Endothelial cell of umbilical vein (primary cell): Measurements from ENCODE around the gene ATP2B2. TPM values are rescaled to one million over a fixed set of nuclear protein-coding genes. Genes with fewer than 3 reads are reported as not detected.

Source experiments
- BruUV-seq: library from RNA; stranded (reverse); fragments of 400-500 nt; replicated peaks from 2 replicates; lab custom pipeline; 2021; lab: Mats Ljungman, UMichigan
- CTCF ChIA-PET: fragments of 300-600, 350-600 bp; sonication (Branson Sonifier 250); formaldehyde crosslinking; loops from one replicate; lab custom pipeline; 2021; ENCODE audit warnings: antibody characterized with exemption, inconsistent platforms; lab: Charles Lee
- POLR2A ChIA-PET: fragments of 300-600, 350-600 bp; sonication (Branson Sonifier 250); formaldehyde crosslinking; loops from one replicate; lab custom pipeline; 2021; ENCODE audit warnings: antibody characterized with exemption, inconsistent platforms; lab: Charles Lee
- DNase-seq: peaks from one replicate; pipeline ENCODE4 v3.0.0-alpha.2; 2011; ENCODE audit warnings: low read depth, low spot score
- FAIRE-seq: peaks from 2 replicates; lab custom pipeline; 2011; peaks lifted over from hg19 to GRCh38; lab: Jason Lieb, UNC
- H2AFZ ChIP-seq: 2 replicates; pipeline ENCODE4 v1.6.0; 2012; ENCODE audit warnings: low read depth, low read length, control low read depth, inconsistent platforms
- H3K27ac ChIP-seq: 2 replicates; pipeline ENCODE4 v1.5.1; 2011; ENCODE audit warnings: low read depth, mild to moderate bottlenecking, control low read depth, low read length, moderate library complexity; ENCODE audit not compliant: insufficient read depth
- H3K27me3 ChIP-seq, 2 experiments: 2 replicates each; pipeline versions ENCODE4 v1.6.0 to v1.6.1; 2011; ENCODE audit warnings: low read length in 2 of 2, mixed read lengths in 1 of 2; ENCODE audit not compliant: control insufficient read depth in 2 of 2, insufficient read depth in 2 of 2
- H3K36me3 ChIP-seq, 2 experiments: 2 replicates in 1 of 2; 3 replicates in 1 of 2; pipeline ENCODE4 v1.5.1; 2011; ENCODE audit warnings: low read length in 2 of 2, mild to moderate bottlenecking in 1 of 2, moderate library complexity in 1 of 2; ENCODE audit not compliant: control insufficient read depth in 2 of 2, insufficient read depth in 2 of 2; ENCODE audit errors: extremely low read depth in 1 of 2
- H3K4me1 ChIP-seq: 3 replicates; pipeline ENCODE4 v1.5.1; 2011; ENCODE audit warnings: mild to moderate bottlenecking, low read length; ENCODE audit not compliant: control insufficient read depth, insufficient read depth; ENCODE audit errors: extremely low read depth
- H3K4me2 ChIP-seq: 2 replicates; pipeline ENCODE4 v1.6.1; 2011; ENCODE audit warnings: low read length, control low read depth, mixed read lengths; ENCODE audit not compliant: insufficient read depth
- H3K4me3 ChIP-seq, 3 experiments: fragments of 200-600 bp in 1 of 3; sonication (generic), shearing (Covaris generic) in 1 of 3; replicated peaks in 1 of 3; 2 replicates each; pipeline ENCODE4 v1.5.1; 2011 to 2016; ENCODE audit warnings: control low read depth in 3 of 3, low read length in 3 of 3, mild to moderate bottlenecking in 2 of 3, inconsistent platforms in 1 of 3, low read depth in 1 of 3, moderate library complexity in 1 of 3; ENCODE audit not compliant: insufficient read depth in 1 of 3
- H3K79me2 ChIP-seq: 2 replicates; pipeline ENCODE4 v1.6.0; 2012; ENCODE audit warnings: low read length, inconsistent platforms; ENCODE audit not compliant: control insufficient read depth, insufficient read depth
- H3K9ac ChIP-seq: replicated peaks from 2 replicates; pipeline ENCODE3; 2011; ENCODE audit warnings: low read length, control low read depth; ENCODE audit not compliant: insufficient read depth; ENCODE audit errors: extremely low read depth
- H3K9me1 ChIP-seq: replicated peaks from 3 replicates; pipeline ENCODE4 v1.6.0; 2011; ENCODE audit warnings: mild to moderate bottlenecking, low read length; ENCODE audit not compliant: control insufficient read depth, insufficient read depth; ENCODE audit errors: extremely low read depth
- H3K9me3 ChIP-seq: replicated peaks from 2 replicates; pipeline ENCODE4 v1.5.1; 2012; ENCODE audit warnings: low read length, inconsistent platforms; ENCODE audit not compliant: control insufficient read depth, insufficient read depth
- H4K20me1 ChIP-seq: replicated peaks from 2 replicates; pipeline ENCODE3; 2011; ENCODE audit warnings: mild to moderate bottlenecking, low read length; ENCODE audit not compliant: control insufficient read depth, insufficient read depth; ENCODE audit errors: extremely low read depth
- CTCF ChIP-seq, 2 donors: IDR thresholded peaks; 1 replicate in 1 of 2; 2 replicates in 1 of 2; pipeline ENCODE4 v1.5.1; 2011; ENCODE audit warnings: low read length in 2 of 2, mild to moderate bottlenecking in 2 of 2, moderate library complexity in 2 of 2, control low read depth in 1 of 2, inconsistent platforms in 1 of 2, low read depth in 1 of 2; ENCODE audit not compliant: insufficient read depth in 1 of 2; ENCODE audit errors: extremely low read depth in 1 of 2
- EZH2 ChIP-seq: IDR thresholded peaks from 2 replicates; pipeline ENCODE4 v1.6.1; 2012; ENCODE audit warnings: borderline replicate concordance, low read depth, mild to moderate bottlenecking, moderate library complexity, low read length, inconsistent platforms; ENCODE audit not compliant: severe bottlenecking
- FOS ChIP-seq: IDR thresholded peaks from 2 replicates; pipeline ENCODE4 v1.6.1; 2011; ENCODE audit warnings: mild to moderate bottlenecking, low read length, moderate library complexity, borderline replicate concordance; ENCODE audit not compliant: insufficient read depth
- GATA2 ChIP-seq: IDR thresholded peaks from 2 replicates; pipeline ENCODE4 v1.7.0; 2011; ENCODE audit warnings: low read depth, mild to moderate bottlenecking, moderate library complexity, mixed read lengths, low read length; ENCODE audit not compliant: insufficient read length, insufficient read depth
- JUN ChIP-seq: IDR thresholded peaks from 2 replicates; pipeline ENCODE4 v1.6.1; 2011; ENCODE audit warnings: borderline replicate concordance, low read depth; ENCODE audit not compliant: insufficient read length, insufficient read depth
- MAX ChIP-seq: IDR thresholded peaks from 2 replicates; pipeline ENCODE4 v1.6.1; 2011; ENCODE audit not compliant: insufficient read depth, insufficient read length
- MYC ChIP-seq: IDR thresholded peaks from one replicate; pipeline ENCODE4 v1.6.1; 2011; ENCODE audit warnings: mild to moderate bottlenecking, low read depth, low read length
- POLR2A ChIP-seq: IDR thresholded peaks from 2 replicates; pipeline ENCODE4 v1.6.1; 2012; ENCODE audit warnings: low read depth, mild to moderate bottlenecking, control low read depth, low read length
- POLR2AphosphoS5 ChIP-seq: IDR thresholded peaks from 2 replicates; pipeline ENCODE4 v1.6.1; 2012; ENCODE audit warnings: low read depth, mild to moderate bottlenecking, control low read depth, low read length, moderate library complexity; ENCODE audit not compliant: insufficient read depth
- dilution Hi-C: fragments of 300-500 bp; cut with MboI; formaldehyde crosslinking; loops from one replicate; pipeline ENCODE4 v1.15.0; 2019; ENCODE audit warnings: low sequenced_read_pairs; ENCODE audit not compliant: extremely low pct_ligation_motif_present
- intact Hi-C: fragments of 100-400 bp; cut with micrococcal nuclease; formaldehyde crosslinking; loops from one replicate; pipeline ENCODE4 v1.10.0; 2022
- polyA plus RNA-seq, 4 experiments: library from polyadenylated mRNA; depleted of rRNA in 3 of 4; stranded (reverse) in 3 of 4; unstranded in 1 of 4; fragments of >200 nt; gene quantifications; 2 replicates each; pipeline versions ENCODE4 v1.2.1 to v1.2.3, GENCODE V29; 2011 to 2012; ENCODE audit warnings: missing spikeins in 1 of 4
- total RNA-seq: library from RNA; stranded (reverse); gene quantifications from 2 replicates; pipeline ENCODE4 v1.2.3, GENCODE V29; 2021

Gene ATP2B2
- total and polyA plus RNA-seq, 2 donors (not counting 3 experiments of a cell fraction or from before 2014, with no cell fraction given), result not detected

GRCh38 chr3:10281951-10282350, 223.4 kb downstream of the ATP2B2 start:
- BruUV-seq, result no TSS peak
- H3K27me3 ChIP-seq, result no peaks in the 10 kb centered on the region
- no peak overlapping the region for H3K4me2 ChIP-seq
- H3K79me2 ChIP-seq, result peaks cover 2% of the 10 kb centered on the region
- dilution Hi-C loops (no loop called here), intact Hi-C loops (no loop called here)
- H3K27ac ChIP-seq, result no peak overlapping the region
- ChIA-PET CTCF (interaction anchor here (1.0 to 2.0 kb wide), 4 partner anchors 10 to 349 kb away, joined by 3 to 5 read pairs (median 4); no protein-coding TSS in a partner anchor), POLR2A (interaction anchor here (0.7 kb wide), 1 partner anchor 19 kb away, joined by 5 read pairs; no protein-coding TSS in a partner anchor)
- H3K4me1 ChIP-seq, result no peaks in the 10 kb centered on the region
- no peak overlapping the region for H2AFZ ChIP-seq
- H3K4me3 ChIP-seq, result no peak overlapping the region
- TF ChIP-seq MAX (no peak), GATA2 (no peak), JUN (no peak), POLR2AphosphoS5 (no peak), MYC (no peak), CTCF (IDR thresholded peaks at IDR 0.05; ENCODE audit: extremely low read depth in 1 of 2, insufficient read depth in 1 of 2, low read depth in 1 of 2, low read length in 2 of 2) (no peak), EZH2 (no peak), POLR2A (no peak), FOS (no peak)
- FAIRE-seq, result no peak
- H3K9me1 ChIP-seq, result no peaks in the 10 kb centered on the region
- no peaks in the 10 kb centered on the region for H3K9me3 ChIP-seq
- no peak overlapping the region for H3K9ac ChIP-seq
- H4K20me1 ChIP-seq, result peaks cover under 1% of the 10 kb centered on the region
- H3K36me3 ChIP-seq, result peaks cover 3 to 15% of the 10 kb centered on the region in 2 experiments
- DNase-seq, result no peak
